Activated CD4-positive, alpha-beta T cell treated with anti-CD3 and anti-CD28 coated beads, Interleukin-2, amount 50 U/mL, for 48 hours (primary cell): ENCODE measurements around the gene OR4M1.
"Not testable (repeated sequence)": the region's sequence is repeated elsewhere in the genome, so short reads cannot be mapped to it uniquely, and the experiment has no call there.

Experiments
- DNase-seq, 2 experiments: peaks; one replicate each; pipeline ENCODE4 v3.0.0-alpha.2; 2020

The OR4M1 gene

GRCh38 chr14:19773204-19773603 lies at the start of gene OR4M1:
Gene OR4M1 (plus strand): TSS chr14:19773504. CDS start chr14:19780323, 6,819 bp downstream.
- not testable (repeated sequence) for DNase-seq

GRCh38 chr14:19729359-19729758 lies 43.9 kb upstream of the OR4M1 start:
- DNase-seq = no peak

- DNase-seq = no peak
Measured at GRCh38 chr14:19729763-19730162, 43.5 kb upstream of the OR4M1 start.

GRCh38 chr14:19733893-19734292 lies 39.4 kb upstream of the OR4M1 start:
- DNase-seq = not testable (repeated sequence)

- no peak for DNase-seq
Measured at GRCh38 chr14:19743256-19743655, 30.0 kb upstream of the OR4M1 start, which contains the start of gene OR4Q3. Gene OR4Q3 (plus strand): TSS chr14:19743571.

GRCh38 chr14:19752316-19752715 lies 21.0 kb upstream of the OR4M1 start:
- DNase-seq = not testable (repeated sequence)

- DNase-seq = no peak
Measured at GRCh38 chr14:19754172-19754571, 19.1 kb upstream of the OR4M1 start.

- not testable (repeated sequence) for DNase-seq
Measured at GRCh38 chr14:19771491-19771890, 1.8 kb upstream of the OR4M1 start.

- DNase-seq = no peak
Measured at GRCh38 chr14:19771895-19772430, 1.3 kb upstream of the OR4M1 start.

- not testable (repeated sequence) for DNase-seq
Measured at GRCh38 chr14:19772454-19772853, 850 bp upstream of the OR4M1 start.

- DNase-seq = no peak
Measured at GRCh38 chr14:19775587-19775986, 2.3 kb downstream of the OR4M1 start.

- DNase-seq = not testable (repeated sequence)
Measured at GRCh38 chr14:19785848-19786247, 12.5 kb downstream of the OR4M1 start.

GRCh38 chr14:19787318-19787717 lies 14.0 kb downstream of the OR4M1 start:
- DNase-seq = not testable (repeated sequence)

GRCh38 chr14:19788150-19788549 lies 14.8 kb downstream of the OR4M1 start:
- DNase-seq = not testable (repeated sequence)

- DNase-seq = not testable (repeated sequence)
Measured at GRCh38 chr14:19796520-19797108, 23.3 kb downstream of the OR4M1 start.

GRCh38 chr14:19799880-19800279 lies 26.6 kb downstream of the OR4M1 start:
- no peak for DNase-seq

GRCh38 chr14:19800282-19801117 lies 27.2 kb downstream of the OR4M1 start:
- DNase-seq = no peak

- DNase-seq = no peak
Measured at GRCh38 chr14:19801118-19801464, 27.8 kb downstream of the OR4M1 start.

- DNase-seq = not testable (repeated sequence)
Measured at GRCh38 chr14:19803470-19803869, 30.2 kb downstream of the OR4M1 start, which contains the start of gene OR4N2. Gene OR4N2 (plus strand): TSS chr14:19803770. CDS start chr14:19827449, 23,679 bp downstream.

GRCh38 chr14:19813171-19813920 lies 40.0 kb downstream of the OR4M1 start:
- DNase-seq = not testable (repeated sequence)

GRCh38 chr14:19819879-19820278 lies 46.6 kb downstream of the OR4M1 start:
- not testable (repeated sequence) for DNase-seq

GRCh38 chr14:19821016-19821415 lies 47.7 kb downstream of the OR4M1 start:
- DNase-seq = not testable (repeated sequence)

- no peak for DNase-seq
Measured at GRCh38 chr14:19823178-19823577, 49.9 kb downstream of the OR4M1 start.
